ENCODE data around the gene TMCC1.
"Not testable (repeated sequence)": the region's sequence is repeated elsewhere in the genome, so short reads cannot be mapped to it uniquely, and the experiment has no call there.

Gene TMCC1

GRCh38 chr3:129727707-129728106, 165.8 kb downstream of the TMCC1 start:
- DNase-seq (ENCODE audit: low spot score), result no peak

GRCh38 chr3:129723558-129724324, 169.8 kb downstream of the TMCC1 start:
- DNase-seq (ENCODE audit: low spot score), result no peak

DNA sequence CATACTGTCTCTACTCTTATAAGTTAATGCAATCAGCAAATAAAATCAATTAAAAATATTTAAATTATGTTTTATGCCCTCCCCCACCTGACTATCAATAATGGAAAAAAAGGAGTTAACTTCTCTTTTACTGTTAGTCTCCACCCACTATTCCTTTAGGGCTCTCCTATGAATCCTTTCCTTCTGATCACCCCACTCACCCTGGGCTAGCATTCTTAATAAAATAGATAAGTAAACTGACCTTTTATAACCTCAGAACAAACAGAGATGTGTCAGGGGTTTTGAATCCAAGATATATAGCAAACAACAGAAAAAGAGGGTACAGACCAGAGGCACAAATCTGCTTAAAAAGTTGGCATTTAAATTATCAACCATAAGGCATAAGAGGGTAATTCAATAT, 171.0 kb downstream of the TMCC1 start:
- DNase-seq (ENCODE audit: low spot score), result no peak

DNA sequence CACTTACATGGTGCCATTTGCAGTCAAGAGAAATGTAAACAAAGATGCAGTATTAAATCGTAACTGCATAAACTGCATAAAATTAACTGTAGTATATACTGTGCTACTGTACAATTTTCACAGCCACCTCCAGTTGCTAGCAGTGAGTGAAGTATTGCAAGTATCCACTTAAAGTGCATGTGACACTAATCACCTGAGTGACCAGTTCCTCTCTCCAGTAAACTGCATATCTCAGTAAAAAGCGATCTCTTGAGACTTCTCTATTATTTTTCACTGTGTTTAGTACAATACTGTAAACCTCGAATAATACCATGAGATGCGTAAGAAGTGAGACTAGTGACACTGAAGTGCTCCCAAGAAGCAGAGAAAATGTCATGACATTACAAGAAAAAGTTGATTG, 175.3 kb downstream of the TMCC1 start:
- no peak for DNase-seq (ENCODE audit: low spot score)

DNA sequence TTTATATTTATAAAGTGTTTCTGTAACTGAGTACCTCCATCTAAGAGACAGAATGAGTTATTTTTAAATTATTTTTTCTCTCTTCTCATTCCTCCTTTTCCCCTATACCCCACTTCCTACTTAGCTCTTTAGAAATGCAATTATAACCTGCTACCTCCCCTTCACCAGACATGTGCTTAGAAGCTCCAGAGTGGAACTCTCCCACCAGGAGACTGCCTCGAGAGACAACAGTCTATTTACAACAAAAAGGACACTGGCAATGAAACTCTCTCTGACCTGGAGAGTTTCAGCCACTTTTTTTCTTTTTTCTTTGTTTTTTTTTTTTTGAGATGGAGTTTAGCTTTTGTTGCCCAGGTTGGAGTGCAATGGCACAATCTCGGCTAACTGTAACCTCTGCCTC, 177.7 kb downstream of the TMCC1 start:
- no peak for DNase-seq (ENCODE audit: low spot score)

DNA sequence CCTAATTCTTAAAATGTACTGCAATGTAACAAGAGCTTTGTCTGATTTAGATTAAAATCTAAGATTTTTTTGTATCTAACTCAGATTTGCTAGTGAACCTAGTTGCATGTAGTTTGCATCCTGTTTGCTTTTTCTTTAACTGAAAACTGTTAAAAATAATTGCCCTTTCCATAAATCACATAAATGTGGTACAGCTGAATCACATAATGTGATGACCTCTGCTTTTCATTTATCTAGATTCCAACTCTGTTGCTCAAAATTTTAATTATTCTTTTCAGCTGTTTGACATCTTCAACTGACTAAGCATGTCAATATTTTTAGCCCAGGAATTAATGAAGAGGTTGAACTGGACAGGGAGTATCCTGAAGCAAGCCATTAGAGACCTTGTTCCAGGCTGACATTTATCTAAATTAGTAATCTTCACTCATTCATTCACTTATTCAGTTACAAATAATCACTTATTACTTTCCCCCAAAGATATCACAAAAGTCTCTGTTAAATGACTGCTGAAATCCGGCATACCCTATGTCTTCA, 185.1 kb downstream of the TMCC1 start:
- no peak for DNase-seq (ENCODE audit: low spot score)

GRCh38 chr3:129705274-129705673, 188.2 kb downstream of the TMCC1 start:
- DNase-seq (ENCODE audit: low spot score), result no peak

- no peak for DNase-seq (ENCODE audit: low spot score)
Measured at GRCh38 chr3:129703913-129704312, 189.6 kb downstream of the TMCC1 start.

DNA sequence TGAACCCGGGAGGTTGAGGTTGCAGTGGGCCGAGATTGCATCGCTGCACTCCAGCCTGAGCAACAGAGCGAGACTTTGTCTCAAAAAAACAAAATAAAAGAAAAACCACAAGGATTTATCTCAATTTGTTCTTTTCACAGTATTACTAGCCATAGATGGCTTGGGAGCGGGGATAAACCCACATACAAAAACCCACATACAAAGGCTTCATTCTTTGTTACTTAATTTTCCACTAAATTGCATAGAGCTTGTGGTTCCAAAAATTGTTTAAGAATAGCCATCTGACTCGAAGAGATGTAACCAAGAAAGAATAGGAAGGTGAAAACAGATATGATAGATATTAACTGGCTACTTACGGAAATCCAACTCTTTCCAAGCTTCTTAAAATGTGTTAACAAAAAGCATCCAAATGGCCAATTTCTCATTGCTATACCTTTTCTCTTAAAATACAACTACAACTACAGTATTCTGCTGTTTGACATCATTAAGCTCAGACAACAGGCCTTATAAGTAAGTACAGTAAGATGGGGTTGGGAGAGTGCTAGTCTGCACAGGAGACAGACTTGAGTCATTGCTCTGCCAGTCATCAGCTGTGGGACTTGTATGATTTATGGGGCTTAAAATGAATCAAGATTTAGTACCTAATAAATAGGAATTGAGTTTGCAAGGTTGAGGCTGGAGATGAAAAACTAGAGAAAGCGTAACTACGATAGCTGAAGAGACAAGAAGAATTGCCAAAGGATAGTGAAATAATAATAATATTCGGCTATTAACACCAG, 190.4 kb downstream of the TMCC1 start:
- DNase-seq (ENCODE audit: low spot score), result no peak

DNA sequence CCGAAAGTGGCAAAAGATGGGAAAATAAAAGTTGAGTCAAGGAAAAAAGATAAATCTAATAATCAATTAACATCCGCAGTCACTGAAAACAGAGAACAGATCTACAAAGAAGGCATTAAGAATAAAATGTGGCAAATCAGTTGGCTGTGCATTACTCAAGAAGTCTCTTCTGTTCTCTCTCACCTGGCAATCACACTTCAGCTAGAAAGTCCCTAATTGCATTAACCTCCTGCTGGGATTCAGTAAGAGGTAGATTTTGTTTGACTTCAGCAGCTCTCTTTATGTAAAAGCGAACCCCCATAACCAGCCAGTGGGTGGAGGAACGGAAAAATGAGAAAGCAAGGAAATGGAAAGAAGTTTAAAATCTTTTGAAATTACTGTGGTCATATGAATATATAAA, 192.3 kb downstream of the TMCC1 start:
- DNase-seq (ENCODE audit: low spot score), result no peak

- DNase-seq (ENCODE audit: low spot score), result no peak
Measured at GRCh38 chr3:129699612-129700011, 193.9 kb downstream of the TMCC1 start.

- no peak for DNase-seq (ENCODE audit: low spot score)
Measured at GRCh38 chr3:129699199-129699598, 194.3 kb downstream of the TMCC1 start.

GRCh38 chr3:129697229-129697969, 196.1 kb downstream of the TMCC1 start:
- no peak for DNase-seq (ENCODE audit: low spot score)

GRCh38 chr3:129696430-129696829, 197.1 kb downstream of the TMCC1 start:
- not testable (repeated sequence) for DNase-seq (ENCODE audit: low spot score)

DNA sequence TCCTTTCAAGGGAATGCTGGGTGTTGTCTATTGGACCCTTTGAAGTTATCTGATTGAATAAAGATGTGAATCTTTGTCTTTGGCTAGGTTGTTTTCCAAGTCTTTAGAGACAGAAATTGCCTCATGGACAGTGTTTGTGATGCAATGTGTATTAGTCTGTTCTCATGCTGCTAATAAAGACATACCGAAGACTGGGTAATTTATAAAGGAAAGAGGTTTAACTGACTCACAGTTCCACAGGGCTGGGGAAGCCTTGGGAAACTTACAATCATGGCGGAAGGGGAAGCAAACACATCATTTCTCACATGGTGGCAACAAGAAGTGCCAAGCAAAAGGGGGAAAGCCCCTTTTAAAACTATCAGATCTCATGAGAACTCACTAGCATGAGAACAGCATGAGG, 198.3 kb downstream of the TMCC1 start:
- no peak for DNase-seq (ENCODE audit: low spot score)

DNA sequence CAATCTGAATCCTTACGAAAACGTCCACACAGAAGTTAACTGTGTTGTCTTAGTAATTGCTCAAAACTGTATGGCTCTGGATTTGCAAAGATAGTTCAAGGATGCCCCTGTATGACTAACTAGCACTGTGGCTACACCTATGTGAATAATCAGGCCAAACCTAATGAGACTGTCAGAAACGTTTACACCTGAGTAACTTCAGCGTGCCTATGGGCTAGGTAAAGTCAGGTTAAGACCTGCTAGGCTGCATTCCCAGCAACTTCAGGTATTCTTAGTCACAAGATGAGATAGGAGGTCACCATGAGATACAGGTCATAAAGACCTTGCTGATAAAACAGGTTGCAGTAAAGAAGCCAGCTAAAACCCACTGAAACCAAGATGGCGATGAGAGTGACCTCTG, 199.3 kb downstream of the TMCC1 start:
- DNase-seq (ENCODE audit: low spot score), result no peak

DNA sequence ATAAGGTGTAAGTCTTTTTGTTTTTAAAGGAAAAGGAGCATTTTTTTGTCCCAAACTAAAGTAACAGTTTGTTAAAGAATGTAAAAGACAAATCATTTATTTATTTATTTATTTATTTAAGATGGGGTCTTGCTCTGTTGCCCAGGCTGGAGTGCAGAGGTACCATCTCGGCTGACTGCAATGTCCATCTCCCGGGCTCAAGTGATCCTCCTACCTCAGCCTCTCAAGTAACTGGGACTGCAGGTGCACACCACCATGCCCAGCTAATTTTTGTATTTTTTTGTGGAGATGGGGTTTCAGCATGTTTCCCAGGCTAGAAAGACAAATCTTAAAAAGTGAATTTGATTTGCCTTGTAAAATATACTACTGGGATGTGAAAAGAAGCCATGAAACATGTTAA, 200.8 kb downstream of the TMCC1 start:
- no peak for DNase-seq (ENCODE audit: low spot score)

GRCh38 chr3:129690963-129691362, 202.5 kb downstream of the TMCC1 start:
- no peak for DNase-seq (ENCODE audit: low spot score)

DNA sequence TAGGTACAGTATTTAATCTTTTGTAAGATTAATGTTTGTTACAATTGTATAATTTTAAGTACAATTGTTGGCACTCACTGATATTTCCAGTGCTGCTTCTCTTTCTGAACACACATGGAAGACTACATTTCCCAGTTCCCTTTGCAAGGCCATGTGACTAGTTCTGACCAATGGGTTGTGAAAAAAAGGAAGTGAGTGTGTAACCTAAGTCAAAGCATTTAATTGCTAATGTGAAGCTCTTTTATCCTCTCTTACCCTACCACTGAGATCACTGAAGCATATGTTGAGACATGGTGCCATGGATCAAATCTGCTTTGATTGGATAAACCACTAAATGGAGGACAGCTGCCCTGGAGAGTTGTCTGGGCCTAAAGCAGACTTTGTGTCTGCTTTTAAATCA, 203.1 kb downstream of the TMCC1 start:
- peak; percentile 70 for DNase-seq (ENCODE audit: low spot score)

DNA sequence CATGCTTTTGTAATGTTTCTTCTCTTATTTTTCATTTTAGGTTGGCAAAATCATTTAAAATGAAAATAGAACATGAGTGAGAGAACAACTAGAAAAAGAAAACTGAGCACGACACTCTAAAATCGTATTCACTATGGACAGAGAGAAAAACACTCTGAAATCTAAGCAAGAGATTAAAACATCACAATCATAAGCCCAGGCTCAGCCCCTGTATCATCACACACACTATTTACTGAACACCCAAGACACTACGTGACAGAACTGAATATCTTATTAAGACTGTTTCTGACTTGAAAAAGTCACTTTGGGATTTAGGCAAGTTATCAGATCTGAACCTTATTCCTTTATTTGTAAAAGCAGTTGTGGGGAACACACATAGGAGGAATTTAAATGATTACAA, 204.5 kb downstream of the TMCC1 start:
- DNase-seq (ENCODE audit: low spot score), result no peak

- DNase-seq (ENCODE audit: low spot score), result peak; percentile 47
Measured at GRCh38 chr3:129688271-129688895, 205.1 kb downstream of the TMCC1 start.

GRCh38 chr3:129687586-129688125, 205.9 kb downstream of the TMCC1 start:
- no peak for DNase-seq (ENCODE audit: low spot score)

Measured in iPS-NIHi11 (cell line).